ENCODE measurements around the gene MTHFD2L.
"Not testable (repeated sequence)": the region's sequence is repeated elsewhere in the genome, so short reads cannot be mapped to it uniquely, and the experiment has no call there.

The MTHFD2L gene

DNA sequence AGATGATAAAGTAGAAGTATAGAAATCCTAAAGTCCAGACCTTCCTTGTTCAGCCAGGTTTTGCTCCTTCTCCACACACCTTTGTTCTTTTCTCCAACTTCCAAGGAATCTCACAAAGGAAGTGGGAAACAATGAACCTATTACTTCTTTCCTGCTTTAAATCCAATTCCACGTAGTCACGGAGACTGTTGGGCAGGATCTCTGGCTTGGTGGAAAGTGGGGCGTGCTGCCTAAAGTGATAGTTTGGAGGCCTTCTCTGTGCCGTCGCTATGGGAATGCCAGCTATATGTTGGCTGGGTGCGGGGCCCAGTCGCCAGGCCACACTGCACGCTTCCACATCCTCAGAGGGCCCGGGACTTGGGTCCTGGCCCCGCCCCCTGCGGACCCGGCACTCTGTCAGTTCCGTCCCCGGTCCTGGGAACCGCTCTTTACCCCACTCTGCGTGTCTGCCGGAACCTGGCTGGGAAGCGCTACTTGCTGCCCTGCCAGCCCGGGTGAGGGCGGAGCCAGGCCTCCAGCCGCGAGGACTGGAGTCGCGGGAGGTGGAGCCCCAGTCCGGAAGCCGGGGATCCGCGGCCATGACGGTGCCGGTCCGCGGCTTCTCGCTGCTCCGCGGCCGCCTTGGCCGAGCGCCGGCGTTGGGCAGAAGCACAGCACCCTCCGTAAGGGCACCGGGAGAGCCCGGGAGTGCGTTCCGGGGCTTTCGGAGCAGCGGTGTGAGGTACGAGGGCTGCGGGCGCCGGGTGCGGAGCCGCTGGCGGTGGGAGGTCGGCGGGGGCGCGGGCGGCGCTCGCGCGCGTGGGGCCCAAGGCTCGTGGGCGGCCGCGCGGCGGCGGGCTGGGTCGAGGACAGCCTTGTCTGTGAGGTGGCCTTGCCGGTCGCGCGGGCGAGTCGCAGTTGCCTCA is at the start of gene MTHFD2L:
MTHFD2L (plus strand) TSS at position 558 of the 905 bp plus-strand sequence; CDS start at position 579, 21 bp downstream.
- peak; percentile 67 to 71 for DNase-seq

DNA sequence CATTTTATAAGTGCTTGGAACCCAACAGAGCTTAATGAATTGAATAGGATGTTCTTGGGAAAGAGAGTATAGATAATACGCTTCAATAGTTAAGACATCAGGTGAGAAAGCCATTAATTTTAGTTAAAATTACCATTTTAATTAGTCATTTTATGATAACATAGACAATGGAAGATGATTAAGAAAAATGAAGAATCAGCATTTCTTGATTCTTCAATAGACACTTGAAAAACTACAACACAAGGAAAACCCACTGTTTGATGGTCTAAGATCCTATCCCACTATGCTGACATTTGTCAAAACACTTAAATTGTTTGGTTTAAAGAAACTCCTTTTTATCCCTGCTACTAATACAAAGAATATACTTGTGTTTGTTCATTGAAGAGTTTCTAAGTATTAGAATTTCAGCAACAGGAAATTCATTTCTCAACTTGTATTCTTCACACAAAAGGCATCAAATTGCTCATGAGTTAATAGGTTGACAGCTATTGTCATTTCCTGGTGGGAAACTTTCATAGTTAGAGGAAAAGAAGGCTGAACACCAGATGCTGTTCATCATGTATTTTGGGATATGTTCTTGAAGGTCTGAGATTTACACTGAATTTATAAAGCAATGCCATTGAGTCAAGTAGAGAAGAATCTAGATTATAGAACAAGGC is 49.3 kb upstream of the MTHFD2L start:
- no peak for DNase-seq

DNA sequence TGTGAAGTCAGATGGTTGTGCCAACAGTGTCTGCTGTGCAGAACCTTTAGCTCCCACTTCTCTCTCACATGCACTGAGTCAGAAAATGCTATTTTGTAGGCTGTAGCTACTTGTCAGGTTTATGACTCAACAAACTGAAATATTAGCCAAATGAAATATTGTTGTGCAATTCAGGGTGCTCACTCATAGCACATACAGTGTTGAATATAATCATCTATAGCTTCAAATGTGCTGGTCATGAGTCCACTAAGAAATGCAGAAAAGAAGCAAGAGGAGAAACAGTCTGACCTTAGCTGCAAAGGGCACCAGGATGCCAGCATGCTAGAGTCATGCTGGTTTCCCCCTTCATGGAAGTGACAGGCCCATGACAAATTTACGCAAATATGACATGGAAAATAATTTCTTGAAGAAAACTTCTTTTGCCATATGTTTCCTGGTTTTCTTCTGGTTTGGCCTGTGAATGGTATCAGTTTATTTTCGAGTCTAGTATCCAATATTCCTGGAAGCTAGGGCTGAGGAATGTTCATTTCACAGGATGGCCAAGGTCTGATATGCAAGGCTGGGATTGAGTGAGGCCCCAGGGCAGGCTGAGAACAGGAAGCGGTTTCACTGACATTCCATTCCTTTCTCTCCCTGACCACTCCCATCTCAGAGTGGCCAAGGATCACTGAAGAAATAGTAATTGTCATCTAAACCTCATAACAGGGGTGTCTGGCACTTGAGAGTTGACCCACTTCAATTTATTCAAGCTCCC is 48.6 kb upstream of the MTHFD2L start:
- no peak for DNase-seq

DNA sequence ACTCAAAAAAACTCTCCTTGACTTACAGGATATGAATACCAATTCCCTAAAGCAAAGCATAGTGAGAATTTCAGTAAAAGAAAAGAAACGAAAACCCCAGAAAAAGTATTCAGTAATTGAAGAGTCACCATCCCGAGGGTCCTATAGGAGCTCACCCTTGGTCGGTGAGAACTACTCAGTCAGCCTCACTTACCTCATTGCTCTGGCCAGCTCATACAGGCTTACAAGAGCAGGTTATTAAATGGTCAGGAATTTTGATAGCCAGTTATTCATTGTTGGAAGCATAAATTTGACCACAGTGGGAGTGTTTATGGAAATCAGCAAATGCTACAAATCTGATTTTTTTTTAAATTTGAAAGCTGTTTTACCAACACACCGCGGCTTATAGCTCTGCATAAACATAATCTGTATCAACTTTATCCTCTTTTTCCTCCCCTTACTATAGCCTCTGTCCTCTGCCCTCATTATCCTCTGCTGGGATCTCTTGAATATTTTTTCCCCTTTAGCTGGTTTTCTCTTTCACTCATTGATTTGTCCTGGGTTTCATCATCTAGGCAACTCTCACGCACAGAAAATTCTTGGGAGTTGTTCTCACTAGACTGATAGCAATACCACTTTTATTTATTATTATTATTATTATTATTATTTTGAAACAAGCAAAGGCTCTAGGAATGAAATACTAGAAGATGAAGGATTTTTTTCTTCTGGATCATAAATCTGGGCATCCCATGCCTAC is 47.9 kb upstream of the MTHFD2L start:
- DNase-seq = no peak

DNA sequence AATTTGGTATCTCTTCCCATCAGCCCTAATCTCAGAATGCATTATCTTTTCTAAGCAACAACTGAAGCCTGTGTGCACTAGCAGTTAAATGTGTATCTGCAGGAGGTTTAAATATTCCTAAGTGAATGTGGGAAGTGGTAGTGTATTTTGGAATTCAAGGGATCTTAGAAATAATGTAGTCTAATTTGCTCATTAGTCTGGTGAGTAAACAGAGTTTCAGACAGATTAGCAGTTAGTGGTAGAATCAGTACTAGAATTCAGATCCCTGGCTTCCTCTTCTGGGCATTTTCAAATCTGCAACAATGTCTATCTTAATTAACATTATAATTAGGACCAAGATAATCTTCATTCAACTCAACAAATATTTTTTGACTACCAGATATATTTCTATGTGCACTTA is 47.2 kb upstream of the MTHFD2L start:
- no peak for DNase-seq

DNA sequence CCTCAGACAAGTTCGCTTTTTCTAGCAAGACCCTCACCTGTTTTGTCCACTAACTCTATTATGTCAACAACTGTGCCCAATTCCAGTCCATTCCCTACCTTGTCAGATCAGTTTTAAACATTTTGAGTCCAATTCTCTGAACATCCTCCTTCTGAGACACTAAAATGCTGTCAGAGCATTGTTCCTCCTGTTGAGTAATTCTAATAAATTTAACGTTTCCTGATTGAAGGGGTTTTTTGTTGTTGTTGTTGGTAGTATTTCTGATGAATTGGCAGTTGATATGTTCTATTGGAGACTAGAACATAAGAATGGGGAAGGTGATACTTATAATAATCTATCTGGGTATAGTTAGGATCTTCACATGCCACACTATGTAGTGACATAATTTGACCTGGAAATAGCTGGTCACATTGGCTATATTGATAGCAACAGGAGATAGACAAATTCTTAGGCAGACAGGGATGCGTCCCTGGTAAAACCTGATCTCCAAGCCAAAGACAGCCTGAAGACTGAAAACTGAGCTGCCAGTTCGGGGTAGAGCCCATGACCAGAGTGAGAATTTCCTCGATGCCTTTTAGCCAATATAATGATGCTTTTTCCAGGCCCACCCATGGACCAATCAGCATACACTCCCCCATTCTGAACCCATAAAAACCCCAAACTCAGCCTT is 46.5 kb upstream of the MTHFD2L start:
- no peak for DNase-seq

DNA sequence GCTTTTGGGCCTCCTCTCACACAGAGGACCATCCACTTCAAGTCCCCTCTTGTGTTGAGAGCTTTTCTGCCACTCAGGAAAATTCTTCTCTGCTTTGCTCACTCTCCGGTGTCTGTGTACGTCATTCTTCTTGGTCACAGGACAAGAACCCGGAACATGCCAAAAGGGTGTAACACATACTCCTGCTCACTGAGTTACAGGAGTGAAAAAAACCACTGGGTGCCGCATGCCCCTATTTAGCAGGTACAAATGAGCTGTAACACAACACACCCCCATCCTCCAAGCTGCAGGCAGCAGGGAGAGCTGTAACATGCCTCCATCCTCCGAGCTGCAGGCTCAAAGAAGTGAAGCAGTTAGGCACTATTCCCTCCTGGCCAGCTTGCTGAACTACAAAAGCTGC is 45.9 kb upstream of the MTHFD2L start:
- no peak for DNase-seq

DNA sequence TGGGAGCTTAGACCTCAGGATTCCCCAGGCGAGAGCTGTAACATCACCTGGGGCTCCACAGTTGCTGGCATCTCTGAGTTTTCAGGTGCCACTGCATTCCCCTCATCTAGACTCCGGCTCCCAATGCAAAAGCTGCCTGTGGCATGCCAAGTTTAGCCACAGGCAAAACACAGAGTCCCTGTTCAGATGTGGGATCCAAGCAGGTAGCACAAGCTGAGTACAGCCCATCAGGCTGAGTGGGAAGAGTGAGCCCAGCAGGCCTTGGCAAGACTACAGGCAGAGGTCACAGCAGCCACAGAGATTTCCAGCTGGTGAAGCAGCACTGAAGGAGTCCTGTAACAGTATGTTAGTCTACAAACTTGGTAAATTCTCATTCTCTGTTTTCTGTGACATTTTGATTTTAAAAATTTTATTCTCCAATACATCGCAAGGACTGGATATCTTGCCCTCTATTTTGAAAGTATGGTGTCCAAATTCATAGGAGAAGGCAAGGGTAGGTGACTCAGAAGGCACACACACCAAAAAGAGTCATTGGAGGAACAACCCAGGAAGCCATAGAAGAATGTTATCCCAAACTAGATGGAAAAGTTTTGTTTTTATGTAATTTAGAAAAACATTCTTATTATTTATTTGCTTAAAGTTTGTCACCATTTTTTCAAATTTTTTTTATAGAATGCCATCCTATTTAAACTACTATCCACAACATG is 45.4 kb upstream of the MTHFD2L start:
- DNase-seq = no peak

DNA sequence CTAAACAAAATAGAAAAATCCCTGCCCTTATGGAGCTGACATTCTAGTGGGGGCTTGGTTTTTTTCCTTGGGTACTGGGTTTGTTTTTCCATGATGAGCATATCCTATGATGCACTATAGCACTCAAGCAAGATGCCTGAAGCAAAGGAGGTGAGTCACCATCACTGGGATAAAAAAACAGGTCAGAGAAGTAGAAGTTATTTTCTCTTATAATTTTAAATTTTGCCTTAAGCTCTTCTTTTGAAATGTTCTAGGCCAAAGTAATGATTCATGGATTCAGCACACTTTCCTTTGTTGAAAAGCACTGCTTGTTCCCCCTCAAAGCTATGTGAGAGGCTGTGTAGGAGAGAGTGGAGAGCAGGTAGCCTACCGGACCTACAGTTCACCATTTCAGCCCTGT is 43.7 kb upstream of the MTHFD2L start:
- DNase-seq = no peak

DNA sequence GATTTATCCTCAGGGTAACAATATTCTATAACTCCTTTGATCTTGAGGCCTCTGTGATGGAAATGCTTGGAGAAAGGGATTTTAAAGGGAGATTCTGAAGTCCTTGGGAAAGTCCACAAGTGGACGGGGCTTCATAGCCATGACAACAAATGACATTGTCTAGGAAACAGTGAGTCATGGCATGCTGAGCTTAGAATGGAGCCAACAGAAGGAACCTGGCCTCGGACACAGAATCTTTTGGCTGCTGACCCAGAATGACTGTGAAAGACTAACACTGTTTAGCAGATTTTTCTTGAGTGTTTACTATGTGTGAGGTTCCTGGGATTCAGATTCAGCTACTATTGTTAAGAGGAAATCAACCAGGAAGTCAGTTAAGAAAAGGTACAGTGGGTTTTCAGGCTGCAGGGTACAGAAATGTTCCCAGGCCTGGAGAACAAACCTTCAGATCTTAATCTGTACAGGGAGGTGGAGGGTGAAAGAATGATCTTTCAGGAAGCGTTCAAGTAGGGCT is 40.8 kb upstream of the MTHFD2L start:
- no peak for DNase-seq

DNA sequence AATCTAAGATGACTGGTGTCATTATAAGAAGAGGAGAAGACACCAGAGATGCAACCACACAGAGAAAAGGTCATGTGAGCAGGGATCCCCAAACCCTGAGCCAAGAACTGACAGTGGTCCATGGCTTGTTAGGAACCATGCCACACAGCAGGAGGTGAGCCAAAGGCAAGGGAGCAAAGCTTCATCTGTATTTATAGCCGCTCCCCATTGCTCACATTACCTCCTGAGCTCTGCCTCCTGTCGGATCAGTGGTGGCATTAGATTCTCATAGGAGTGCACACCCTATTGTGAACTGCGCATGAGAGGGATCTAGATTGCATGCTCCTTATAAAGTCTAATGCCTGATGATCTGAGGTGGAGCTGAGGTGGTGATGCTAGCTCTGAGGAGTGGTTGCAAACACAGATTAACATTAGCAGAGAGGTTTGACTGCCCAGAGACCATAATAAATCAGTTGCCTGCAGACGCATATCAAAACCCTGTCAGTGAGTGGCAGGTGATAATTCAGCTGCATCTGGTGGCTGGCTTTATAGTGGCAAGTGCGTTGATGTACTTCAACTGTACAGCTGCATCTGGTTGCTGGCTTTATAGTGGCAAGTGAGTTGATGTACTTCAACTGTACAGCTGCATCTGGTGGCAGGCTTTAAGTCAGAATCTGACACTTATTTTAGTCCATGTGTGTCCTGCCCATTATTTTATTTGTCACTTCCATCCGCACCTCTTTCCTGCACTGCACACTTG is 39.1 kb upstream of the MTHFD2L start:
- DNase-seq = no peak

DNA sequence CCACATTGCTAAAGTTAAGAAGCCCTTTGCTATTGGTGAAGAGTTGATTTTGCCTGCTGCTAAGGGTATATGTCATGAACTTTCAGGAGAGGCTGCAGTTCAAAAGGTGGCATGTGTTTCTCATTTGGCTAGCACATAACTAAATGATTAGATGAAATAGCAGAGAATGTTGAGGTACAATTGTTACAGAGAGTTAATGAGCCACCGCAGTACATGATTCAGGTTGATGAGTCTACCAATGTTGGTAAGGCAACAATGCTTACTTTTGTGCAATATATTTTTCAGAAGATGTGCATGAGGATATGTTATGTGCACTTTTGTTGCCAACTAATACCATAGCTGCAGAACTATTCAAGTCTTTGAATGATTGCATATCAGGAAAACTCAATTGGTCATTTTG is 37.8 kb upstream of the MTHFD2L start:
- no peak for DNase-seq

DNA sequence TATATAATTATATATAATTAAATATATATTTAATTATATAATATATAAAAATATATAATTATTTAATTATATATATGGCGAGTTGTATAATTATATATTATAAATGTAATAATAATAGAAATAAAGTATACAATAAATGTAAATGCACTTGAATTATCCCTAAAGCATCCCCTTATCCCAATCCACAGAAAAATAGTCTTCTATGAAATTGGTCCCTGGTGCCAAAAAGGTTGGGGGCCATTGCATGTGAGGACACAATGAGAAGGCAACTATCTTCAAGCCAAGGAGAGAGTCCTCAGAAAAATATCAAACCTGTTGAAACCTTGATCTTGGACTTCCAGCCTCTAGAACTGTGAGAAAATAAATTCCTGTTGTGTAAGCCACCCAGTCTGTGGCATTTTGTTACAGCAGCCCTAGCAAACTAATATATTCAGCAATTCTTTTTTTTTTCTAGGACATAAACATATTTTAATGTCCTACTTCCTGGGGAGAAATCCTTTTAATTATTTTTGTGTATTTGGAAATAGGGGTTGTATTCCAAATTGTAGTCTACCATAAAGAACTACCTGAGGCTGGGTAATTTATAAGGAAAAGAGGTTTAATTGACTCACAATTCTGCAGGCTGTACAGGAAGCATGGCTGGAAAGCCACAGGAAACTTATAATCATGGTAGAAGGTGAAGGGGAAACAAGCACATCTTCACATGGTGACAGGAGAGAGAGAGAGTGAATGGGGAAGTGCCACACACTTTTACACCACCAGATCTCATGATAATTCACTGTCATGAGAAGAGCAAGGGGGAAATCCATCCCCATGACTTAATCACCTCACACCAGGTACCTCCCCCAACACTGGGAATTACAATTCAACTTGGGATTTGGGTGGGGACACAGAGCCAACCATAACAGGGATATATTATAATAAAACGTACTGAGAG is 36.0 kb upstream of the MTHFD2L start:
- DNase-seq = no peak

DNA sequence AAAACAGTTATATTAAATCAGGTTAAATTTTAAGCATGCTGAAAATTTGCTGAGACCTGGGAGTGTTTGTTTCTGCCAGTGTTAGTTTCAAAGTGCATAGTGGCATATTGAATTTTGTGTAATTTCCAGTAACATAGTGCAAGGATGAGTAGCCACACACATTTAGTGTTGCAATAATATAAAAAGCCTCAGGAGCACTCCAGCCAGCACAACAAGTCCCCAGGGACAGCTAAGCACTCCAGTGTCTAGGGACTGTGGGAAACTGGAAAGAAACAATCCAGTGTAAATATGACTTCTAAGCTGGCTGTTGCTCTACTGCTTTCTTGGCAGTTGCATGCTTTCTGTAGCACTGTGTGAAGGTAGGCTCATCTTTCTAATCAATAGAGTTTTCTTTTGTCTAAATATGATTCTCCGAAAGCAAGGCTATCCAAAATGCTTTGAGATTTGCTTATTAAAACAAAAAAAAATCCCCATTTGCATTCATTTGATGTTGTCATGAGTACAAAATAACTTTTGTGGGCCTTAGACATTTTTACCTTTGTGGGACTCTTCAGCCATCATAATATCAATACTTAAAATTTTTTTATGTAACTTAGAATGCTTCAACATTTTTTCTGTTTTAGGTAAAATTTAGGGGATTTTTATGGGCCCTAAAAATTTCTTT is 34.7 kb upstream of the MTHFD2L start:
- DNase-seq = no peak

DNA sequence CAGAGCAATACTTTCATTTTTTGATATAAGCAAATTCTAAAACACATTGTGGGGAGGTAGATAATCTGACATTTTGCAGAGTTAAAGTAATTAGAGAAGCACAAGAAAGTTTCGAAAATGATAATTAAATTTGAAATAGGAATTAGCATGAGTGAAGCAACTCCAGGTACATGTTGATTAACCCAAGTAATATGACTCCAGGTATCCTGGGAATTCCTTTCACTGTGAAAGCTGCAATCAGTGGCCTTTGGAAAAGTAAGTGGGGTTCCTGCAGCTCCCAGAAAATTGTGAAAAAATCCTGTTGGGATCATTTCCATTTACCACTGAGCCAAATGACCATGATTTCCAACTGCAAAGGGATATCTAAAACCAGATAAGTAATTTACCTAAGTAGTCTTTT is 32.9 kb upstream of the MTHFD2L start:
- DNase-seq = no peak

DNA sequence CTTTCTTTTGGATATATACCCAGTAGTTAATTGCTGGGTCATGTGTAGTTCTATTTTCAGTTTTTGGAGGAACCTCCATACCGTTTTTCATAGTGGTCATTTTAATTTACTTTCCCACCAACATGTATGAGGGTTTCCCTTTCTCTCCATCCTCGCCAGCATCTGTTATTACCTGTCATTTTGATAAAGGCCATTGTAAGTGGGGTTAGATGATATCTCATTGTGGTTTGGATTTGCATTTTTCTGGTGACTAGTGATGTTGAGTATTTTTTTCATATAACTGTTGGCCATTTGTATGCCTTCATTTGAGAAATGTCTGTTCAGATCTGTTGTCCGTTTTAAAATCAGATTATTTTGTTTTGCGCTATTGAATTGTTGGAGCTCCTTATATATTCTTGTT is 30.2 kb upstream of the MTHFD2L start:
- no peak for DNase-seq

DNA sequence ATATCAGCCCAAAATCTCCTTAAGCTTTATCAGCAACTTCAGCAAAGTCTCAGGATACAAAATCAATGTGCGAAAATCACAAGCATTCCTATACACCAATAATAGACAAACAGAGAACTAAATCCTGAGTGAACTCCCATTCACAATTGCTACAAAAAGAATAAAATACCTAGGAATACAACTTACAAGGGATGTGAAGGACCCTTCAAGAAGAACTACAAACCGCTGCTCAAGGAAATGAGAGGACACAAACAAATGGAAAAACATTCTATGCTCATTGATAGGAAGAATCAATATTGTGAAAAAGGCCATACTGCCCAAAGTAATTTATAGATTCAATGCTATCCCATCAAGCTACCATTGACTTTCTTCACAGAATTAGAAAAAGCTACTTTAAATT is 27.1 kb upstream of the MTHFD2L start:
- DNase-seq = not testable (repeated sequence)

DNA sequence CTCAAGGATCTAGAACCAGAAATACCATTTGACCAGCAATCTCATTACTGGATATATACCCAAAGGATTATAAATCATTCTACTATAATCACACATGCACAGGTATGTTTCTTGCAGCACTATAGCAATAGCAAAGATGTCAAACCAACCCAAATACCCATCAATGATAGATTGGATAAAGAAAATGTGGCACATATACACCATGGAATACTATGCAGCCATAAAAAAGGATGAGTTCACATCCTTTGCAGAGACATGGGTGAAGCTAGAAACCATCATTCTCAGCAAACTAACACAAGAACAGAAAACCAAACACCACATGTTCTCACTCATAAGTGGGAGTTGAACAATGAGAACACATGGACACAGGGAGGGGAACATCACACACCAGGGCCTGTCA is 25.7 kb upstream of the MTHFD2L start:
- not testable (repeated sequence) for DNase-seq

DNA sequence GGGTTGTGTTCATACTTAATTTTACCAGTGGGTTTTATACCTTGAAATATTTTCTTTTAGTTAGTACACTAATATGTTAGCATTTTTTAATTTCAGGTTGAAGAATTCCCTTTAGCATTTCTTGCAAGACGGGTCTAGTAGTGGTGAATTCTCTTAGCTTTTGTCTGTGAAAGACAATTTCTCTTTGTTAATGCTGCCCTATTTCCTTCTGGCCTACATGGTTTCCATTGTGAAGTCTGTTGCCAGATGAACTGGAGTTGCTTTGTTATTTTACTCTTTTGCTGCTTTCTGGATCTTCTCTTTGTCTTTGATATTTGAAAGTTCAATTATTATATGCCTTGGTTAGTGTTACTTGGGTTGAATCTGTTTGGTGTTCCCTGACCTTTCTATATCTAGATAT is 25.0 kb upstream of the MTHFD2L start:
- no peak for DNase-seq
